Kidney epithelial cell (primary cell): ENCODE data around the gene AVPR1B. TPM values are rescaled to one million over a fixed set of nuclear protein-coding genes. Genes with fewer than 3 reads are reported as not detected.

ENCODE experiments used
- DNase-seq: peaks from one replicate; pipeline ENCODE4 v3.0.0-alpha.2; 2010; ENCODE audit warnings: low read depth
- H3K27me3 ChIP-seq: 2 replicates; pipeline ENCODE4 v1.6.0; 2011; ENCODE audit warnings: low read length; ENCODE audit not compliant: control insufficient read depth, insufficient read depth
- H3K36me3 ChIP-seq: 2 replicates; pipeline ENCODE4 v1.5.1; 2011; ENCODE audit warnings: low read length; ENCODE audit not compliant: control insufficient read depth, insufficient read depth
- H3K4me3 ChIP-seq: 2 replicates; pipeline ENCODE4 v1.5.1; 2011; ENCODE audit warnings: low read depth, mild to moderate bottlenecking, control low read depth, low read length
- total RNA-seq: library from RNA; depleted of rRNA; stranded (reverse); fragments of >200 nt; gene quantifications from 2 replicates; pipeline ENCODE4 v1.2.3, GENCODE V29; 2015
- TF ChIP-seq, protein P1 (sequence below): IDR thresholded peaks from 2 replicates; pipeline ENCODE4 v1.5.1; 2011; ENCODE audit warnings: mild to moderate bottlenecking, moderate library complexity, low read length, control low read depth, inconsistent platforms; ENCODE audit not compliant: insufficient read depth, poor library complexity, severe bottlenecking

AVPR1B gene
- total RNA-seq, 1 donor from 2014 or later: not detected

DNA sequence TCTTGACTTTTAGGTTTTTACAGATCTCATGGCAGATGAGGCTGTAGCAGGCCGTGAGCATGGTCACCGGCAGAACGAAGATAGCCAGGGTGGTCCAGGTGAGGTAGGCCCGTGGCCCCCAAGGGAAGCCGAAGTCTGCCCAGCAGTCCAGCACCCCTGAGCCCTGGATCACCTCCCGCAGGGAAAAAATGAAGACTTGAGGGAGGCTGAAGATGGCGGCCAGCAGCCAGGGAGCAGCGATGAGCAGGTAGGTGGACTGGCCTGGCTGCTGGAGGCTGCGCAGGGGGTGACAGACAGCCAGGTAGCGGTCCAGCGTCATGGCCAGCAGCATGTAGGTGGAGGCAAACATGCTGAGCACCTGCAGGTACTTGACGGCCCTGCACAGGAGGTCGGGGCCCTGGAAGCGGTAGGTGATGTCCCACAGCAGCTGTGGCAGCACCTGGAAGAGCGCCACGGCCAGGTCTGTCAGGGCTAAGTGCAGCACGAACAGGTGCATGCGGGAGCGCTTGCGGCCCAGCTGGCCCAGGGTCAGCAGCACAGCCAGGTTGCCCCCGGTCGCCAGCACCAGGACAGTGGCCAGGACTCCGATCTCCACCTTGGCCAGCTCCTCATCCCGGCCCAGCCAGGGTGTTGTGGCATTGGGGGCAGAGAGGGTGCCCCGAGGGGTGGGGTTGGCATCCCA is 856 bp downstream of the AVPR1B start:
- Histone ChIP-seq H3K27me3 (peaks cover 11% of the 10 kb centered on the region), H3K36me3 (no peaks in the 10 kb centered on the region), H3K4me3 (no peak overlapping the region)
- TF ChIP-seq, protein P1, sequence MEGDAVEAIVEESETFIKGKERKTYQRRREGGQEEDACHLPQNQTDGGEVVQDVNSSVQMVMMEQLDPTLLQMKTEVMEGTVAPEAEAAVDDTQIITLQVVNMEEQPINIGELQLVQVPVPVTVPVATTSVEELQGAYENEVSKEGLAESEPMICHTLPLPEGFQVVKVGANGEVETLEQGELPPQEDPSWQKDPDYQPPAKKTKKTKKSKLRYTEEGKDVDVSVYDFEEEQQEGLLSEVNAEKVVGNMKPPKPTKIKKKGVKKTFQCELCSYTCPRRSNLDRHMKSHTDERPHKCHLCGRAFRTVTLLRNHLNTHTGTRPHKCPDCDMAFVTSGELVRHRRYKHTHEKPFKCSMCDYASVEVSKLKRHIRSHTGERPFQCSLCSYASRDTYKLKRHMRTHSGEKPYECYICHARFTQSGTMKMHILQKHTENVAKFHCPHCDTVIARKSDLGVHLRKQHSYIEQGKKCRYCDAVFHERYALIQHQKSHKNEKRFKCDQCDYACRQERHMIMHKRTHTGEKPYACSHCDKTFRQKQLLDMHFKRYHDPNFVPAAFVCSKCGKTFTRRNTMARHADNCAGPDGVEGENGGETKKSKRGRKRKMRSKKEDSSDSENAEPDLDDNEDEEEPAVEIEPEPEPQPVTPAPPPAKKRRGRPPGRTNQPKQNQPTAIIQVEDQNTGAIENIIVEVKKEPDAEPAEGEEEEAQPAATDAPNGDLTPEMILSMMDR: no peak
- DNase-seq: no peak

DNA sequence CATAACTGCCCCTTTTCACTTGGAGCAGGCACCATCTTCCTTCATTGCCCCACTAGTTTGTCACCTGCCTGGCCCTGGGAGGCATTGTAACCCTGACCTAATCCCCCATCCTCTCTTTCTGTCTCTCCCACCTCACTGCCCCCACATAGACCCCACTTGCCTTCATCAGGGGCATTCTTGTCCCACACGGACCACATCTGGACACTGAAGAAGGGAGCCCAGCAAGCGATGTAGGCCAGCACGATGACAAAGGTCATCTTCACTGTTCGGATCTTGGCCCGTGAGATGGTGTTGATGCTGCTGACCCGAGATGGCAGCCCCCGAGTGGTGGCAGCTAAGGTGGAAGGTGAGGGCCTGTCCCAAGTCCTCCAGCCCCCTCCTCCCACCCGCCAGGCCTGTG is 1.4 kb downstream of the AVPR1B start:
- Histone ChIP-seq H3K4me3 (no peak overlapping the region), H3K36me3 (no peaks in the 10 kb centered on the region), H3K27me3 (peaks cover 11% of the 10 kb centered on the region)
- TF ChIP-seq, protein P1: no peak
- DNase-seq: no peak

DNA sequence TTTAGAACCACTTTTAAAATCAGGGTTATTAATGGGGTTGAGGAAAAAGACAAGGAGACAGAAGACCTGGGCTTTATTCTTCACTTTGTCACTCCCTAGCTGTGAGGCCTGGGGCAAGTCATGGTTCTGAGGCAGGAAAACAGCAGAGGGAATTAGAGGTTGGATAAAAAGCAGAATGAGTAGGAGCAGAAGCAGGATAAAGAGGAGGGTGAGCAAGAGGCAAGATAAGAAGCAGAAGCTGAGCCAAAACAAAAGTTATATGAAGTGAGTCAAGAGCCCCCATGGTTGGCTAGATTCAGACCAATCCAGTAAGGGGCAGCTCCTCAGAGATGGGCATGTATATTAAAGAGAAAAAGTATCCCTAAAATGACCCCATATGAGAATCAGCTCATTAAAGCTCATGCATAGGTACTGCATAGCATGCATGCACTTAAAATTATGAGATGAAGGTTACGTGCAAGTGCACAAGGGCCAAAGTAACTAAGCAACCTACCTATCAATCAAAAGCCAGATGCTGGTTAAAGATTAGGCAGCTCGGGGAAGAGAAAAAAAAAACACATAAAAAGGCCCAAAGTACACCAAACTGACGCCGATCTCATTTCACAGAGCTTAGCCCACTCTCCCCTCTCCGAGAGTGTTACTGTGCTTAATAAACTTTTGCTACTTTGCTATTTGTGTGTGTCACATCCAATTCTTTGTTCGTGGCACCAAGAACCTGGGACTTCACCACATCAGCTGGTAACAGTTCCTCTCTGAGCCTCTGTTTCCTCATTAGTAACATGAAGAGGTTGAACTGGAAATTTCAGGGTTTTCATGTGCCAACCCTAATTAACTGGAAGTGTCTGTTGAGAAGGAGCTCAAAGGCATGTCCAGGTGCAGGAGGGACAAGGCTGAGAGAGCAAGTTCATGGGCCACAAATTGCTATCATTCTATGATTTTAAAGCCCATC is 2.2 kb downstream of the AVPR1B start:
- TF ChIP-seq, protein P1: no peak
- no peaks in the 10 kb centered on the region for H3K36me3 ChIP-seq
- peaks cover 11% of the 10 kb centered on the region for H3K27me3 ChIP-seq
- no peak for DNase-seq
- no peak overlapping the region for H3K4me3 ChIP-seq

DNA sequence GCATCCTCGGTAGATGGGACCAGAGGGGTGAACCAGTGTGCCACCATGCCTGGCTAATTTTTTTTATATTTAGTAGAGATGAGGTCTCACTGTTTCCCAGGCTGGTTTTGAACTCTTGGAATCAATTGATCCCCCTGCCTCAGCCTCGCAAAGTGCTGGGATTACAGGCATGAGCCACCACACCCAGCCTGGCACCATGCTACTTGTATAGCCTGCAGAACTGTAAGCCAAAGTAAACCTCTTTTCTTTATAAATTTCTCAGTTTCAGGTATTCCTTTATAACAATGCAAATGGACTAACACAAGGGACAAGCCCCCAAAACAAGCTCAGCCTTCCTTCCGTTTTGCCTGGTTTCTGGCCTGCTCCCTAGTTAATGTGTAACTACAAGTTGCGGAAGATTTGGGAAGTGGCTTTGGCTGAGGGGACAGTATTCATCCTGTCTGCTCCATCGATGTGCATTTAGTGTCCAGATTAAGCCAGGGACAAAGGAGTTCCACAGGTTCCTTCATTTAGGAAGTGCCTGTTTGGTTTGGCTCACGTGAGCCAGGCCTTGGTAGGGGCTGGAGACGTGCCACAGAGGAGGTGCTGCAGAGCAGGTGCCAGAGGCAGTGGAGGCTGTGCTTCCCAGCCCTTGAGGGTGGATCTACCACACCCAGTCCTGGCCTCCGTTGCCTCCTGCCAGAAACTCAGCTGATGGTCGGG is 4.4 kb downstream of the AVPR1B start:
- no peak for DNase-seq
- H3K27me3 ChIP-seq: peaks cover 10% of the 10 kb centered on the region

DNA sequence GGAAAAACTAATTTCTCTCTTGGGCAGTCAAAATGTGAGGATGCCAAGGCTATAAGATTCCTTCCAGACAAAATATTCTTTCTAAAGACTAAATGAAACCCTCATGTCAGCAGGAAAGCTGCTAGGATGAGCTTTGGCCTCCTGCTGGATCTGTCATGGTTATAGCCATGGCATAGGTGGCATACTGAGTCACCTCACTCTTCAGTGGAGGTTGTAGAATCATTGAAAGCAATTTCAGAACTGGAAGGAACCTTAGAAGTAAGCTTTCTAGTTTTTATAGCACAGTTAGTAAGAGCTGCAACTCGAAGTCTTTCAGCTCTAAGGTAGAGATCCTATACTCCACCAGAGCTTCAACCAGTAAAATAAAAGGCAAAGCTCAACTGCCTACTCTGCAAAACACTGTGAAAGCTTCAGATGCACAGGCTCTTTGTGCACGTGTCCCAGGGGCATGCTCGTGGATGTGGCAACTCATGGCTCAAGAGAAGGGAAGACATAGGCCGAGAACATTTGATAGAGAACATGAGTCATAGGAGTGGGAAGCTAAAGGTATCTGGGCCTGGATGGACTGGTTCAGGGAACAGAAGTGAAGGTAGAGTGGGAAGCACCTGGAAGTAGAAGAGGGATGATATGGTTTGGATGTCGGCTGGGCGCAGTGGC is 5.8 kb downstream of the AVPR1B start:
- H3K27me3 ChIP-seq: peaks cover 7% of the 10 kb centered on the region
- no peak overlapping the region for H3K4me3 ChIP-seq
- no peaks in the 10 kb centered on the region for H3K36me3 ChIP-seq
- TF ChIP-seq, protein P1: no peak
- DNase-seq: no peak

More for the DNA sequence above, 4.4 kb downstream of the AVPR1B start:
- TF ChIP-seq, protein P1: no peak
- H3K36me3 ChIP-seq: no peaks in the 10 kb centered on the region
- no peak overlapping the region for H3K4me3 ChIP-seq
